Putamen (tissue), 1 donor: ENCODE measurements around the gene AUTS2.
A peak's percentile ranks its signal among the peaks of the same experiment; 100 is the strongest.

Experiments
- DNase-seq: peaks from one replicate; pipeline ENCODE4 v3.0.0-alpha.2; 2016; ENCODE audit warnings: low spot score

AUTS2 gene

DNA sequence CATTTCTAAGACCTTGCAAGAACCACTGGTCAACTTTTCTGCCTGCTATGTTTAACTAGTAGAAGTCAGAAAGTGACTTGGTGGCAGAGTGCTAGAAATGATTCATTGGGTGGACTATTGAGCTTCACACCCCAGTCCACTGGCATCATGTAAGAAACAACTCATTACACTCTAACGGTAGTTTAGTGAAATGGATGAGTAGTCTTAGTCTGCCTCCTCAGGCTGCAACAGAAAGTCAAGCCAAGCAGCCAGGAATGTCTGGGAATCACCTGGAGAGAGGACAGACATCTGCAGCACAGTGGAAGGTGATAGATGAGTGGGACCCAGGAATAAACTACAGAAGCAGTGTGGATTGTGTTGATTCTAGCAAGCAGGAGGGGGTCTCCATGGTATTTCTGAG lies 125.4 kb downstream of the AUTS2 start:
- DNase-seq: no peak

DNA sequence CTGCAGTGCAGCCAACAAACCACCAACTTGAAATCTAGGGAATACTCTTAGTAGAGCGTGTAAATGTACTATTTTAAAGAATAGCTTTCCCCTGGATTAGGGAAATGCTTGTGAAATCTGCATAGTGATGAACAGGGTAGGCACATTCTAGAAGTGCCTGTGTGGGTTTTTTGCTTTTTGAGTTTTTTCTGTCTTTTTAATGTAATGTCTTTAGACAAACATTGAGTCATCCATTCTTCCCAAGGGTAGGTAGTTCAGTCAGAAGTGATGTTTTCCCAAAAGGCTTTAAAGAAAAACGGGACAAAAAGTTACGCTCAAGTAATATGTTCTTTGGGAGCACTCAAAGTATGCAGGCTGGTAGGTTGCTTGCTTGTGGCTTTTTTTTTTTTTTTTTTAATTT lies 130.0 kb downstream of the AUTS2 start:
- peak; percentile 65 for DNase-seq

DNA sequence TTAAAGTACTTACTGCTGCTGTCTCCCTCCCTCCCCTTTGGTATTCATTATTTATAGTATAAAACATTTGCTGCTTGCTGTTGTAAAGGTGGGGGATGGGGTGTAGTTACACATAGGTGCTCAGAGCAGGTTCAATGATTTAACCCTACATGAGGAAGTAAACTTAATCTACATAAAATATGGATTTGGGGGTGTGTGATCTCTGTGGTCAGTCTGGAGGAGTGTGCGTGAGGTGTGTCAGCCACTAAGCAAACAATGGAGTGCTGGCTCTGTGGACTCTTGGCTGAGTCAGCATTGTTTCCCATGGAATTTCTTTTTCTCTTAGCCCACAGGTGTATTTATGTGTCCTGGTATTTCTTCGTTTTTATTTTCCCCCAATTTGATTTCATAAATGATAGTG lies 133.9 kb downstream of the AUTS2 start:
- no peak for DNase-seq

DNA sequence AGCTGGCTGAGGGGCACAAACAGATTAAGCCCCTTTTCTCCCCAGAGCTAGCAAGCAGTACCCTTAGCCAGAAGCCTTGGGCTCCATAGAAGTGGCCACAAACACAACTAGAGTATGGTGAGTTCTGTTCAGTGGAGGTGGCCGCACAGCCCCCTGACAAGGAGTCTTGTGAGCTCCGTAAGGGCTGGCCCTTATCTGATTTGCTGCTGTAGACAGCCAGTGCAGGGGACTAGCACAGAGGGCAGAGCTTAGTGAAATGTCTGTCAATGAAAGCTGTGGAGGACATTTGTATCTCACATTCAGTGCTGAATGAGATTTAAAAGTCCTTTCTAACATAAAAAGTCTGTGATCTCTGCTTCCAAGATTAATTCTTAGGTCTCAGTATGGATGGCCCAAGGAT lies 137.3 kb downstream of the AUTS2 start:
- DNase-seq: no peak

DNA sequence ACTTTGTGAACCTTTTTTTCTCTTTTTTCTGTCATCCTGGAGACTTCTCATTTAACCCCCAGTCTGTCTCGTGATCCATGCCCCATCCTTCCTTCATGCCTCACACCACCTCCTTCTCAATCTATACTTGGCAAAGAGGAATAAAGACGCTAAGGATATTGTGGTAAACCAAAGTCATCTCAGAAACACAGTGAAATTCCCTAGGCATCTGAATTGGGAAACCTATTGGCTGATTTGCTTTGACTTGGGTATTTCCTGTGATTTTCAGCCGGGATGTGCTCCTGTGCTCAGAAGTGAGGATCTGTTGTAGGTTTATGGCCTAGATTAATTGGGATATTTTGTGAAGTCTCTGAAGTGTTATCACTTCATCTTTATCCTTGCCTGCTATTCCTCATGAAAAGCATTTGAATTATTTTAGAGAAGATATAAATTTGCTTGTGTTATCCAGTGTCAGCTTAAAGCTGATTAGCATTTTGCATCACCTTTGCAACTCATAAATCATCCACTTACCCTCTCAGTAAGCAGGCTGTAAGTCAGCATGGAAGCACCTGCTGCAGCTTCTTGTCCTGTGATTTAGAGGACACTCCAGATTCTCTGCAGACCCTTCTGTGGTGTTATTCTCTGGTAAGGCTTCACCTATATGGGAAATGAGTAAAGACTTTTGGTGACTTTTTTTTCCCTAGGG lies 138.0 kb downstream of the AUTS2 start:
- DNase-seq: no peak

DNA sequence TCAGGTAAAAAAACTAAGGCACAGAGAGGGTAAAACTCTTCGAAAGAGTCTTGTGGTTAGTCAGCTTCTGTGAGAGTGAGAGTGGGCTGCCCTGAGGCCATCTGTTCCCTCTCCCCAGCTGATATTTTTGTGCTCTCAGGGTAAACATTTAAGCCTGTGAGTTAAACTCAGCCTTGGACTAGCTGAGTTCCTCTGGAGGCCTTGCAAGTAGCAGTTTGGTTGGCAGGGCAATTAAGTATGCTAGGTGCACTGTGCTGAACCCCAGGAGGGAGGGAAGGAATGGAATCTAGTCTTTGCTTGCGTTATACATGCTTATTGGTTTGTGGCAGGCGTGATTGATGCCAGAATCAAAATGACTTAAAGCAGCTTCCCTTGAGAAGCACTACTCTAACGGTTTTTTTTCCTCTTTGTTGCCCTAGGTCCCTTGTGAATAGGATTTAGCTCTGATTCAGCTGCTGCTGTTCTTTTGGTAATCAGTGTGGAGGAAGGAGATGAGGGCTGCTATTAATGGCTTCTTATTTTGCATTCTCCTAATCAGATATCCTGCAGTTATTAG lies 140.2 kb downstream of the AUTS2 start:
- peak; percentile 26 for DNase-seq

DNA sequence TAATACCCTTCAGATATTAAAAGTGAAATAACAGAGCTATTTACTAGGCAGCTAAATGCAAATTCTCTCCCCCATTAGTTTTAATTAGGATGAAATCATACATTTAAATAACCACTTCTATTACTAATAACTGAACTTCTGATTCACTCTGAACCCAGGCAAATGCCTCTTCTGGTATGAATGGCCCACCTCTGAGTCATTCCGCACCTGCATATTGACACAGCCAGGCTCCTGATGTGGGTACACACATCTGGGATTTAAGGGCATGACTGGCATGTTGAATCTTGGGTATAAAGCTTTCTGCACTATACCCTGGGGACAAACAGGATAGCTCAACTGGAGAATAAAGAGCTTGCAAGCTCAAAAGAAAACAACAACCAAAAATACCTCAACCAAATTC lies 140.9 kb downstream of the AUTS2 start:
- DNase-seq: no peak

DNA sequence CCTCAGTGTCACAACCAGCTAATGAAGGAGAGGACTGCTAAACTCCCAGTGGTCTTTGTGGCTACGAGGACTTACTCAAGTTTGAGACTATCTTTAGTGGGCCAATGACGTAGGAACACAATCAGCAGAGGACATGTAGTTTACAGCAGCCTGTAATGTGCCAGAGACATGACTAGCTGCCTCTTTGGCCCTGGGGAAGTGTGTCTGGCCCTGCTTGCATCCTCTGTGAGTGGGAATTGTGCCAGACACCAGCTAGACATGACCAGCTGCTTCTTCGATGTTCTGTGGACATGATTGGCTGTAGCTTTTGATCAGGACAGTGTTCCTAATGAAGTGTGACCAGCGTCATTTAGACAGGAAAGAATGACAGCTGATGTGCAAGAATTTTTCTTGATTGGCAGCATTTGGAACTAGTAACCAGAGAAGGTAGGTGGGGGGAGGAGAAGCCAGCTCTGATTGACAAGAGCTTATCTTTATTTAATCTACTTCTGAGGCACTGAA lies 141.7 kb downstream of the AUTS2 start:
- peak; percentile 59 for DNase-seq

DNA sequence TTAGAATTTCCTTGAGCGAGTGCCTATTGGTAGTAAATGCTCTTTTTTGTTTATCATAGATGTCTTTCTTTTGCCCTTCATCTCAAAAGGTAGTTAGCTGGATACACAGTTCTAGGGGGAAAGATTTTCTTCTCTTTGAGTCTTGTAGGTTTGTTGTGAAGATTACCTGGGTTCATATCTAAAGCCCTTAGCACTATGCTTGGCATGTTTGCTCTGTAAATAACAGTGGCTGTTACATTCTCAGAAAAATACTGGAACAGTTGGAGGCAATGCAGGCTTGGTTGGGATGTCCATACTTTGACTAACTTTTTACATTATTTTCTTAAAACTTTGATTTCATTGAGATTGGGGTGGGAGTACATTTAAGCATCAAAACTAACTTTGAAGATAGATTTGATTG lies 144.0 kb downstream of the AUTS2 start:
- DNase-seq: no peak

DNA sequence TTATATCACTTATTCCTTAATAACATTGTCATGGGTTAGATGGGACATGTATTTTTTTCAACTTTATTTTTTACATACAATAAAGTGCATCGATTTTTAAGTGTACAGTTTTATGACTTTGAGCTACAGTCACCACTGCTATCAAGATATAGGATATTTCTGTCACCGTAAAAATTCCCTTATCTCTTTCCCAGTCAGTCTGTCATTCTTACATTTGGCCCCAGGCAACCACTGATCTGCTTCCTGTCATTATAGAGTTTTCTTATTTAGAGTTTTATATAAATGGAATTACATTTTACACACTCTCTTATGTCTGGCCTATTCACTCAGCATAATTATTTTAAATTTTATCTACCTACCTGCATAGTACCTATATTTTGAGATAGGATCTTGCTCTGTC lies 145.2 kb downstream of the AUTS2 start:
- no peak for DNase-seq

DNA sequence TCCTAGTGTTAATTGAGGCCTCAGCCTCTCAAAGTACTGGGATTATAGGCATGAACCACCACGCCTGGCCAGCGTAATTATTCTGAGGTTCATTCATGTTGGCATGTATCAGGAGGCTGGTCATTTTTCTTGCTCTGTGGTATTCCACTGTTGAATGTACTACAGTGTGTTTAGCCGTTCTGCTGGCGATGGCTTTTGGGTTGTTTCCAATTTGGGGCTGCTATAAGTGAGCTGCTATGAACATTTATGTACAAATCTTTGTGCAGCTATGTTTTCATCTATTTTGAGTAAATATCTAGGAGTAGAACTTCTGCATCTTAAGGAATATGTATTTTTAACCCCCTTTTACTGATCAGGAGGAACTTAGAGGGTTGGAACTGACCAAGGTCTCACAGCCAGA lies 145.8 kb downstream of the AUTS2 start:
- DNase-seq: no peak

DNA sequence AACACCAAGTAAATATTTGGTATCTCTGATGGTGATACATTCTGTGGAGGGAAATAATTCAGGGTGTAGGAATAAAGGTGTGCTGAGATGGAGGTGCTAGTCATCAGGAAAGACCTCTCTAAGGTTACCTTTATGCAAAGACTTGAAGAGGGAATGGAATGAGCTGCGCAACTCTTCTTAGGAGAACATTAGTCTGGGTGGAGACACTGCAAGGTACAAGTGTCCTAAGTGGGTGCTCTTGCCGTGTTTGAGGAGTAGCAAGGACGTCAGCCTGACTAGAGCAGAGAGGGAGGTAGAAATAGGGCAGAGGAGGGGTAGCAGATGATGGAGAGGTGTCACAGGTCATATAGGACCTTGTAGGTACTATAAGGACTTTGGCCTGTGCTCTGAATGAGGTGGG lies 148.1 kb downstream of the AUTS2 start:
- no peak for DNase-seq

DNA sequence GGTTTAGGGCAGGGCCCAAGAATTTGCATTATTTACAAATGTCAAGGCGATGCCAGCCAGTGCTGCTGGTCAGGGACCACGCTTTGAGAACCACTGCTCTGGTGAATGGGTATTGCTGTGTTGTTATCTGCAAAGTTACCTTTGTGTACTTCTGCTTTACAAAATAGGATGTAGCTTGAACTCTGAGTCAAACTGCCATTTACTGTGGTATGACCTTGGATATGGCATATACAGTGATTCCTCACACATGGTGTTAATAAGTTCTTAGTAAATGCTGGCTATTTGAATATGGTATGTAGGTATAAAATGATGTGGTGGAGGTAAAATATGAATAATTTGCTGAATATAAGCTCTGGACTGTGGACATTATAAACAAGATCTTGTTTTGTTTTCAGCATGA lies 148.9 kb downstream of the AUTS2 start:
- DNase-seq: no peak

DNA sequence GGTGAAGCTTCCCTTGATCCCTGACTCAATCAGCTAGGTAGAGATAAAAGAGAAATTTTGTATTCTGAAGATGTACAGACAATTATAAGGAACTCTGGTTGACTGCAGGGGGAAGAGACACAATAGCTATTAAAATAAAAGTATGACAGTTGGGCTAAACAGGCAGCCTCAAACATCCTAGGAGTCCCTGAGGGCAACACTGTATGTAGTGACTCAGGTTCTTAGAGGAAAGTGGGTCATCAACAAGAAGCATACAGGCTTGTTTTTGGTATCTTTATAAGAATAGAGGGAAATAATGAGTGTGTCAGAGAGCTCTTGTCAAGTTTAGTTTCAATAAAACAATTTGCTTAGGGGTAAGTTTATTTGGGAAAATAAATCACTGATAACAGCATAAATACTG lies 150.3 kb downstream of the AUTS2 start:
- DNase-seq: no peak

DNA sequence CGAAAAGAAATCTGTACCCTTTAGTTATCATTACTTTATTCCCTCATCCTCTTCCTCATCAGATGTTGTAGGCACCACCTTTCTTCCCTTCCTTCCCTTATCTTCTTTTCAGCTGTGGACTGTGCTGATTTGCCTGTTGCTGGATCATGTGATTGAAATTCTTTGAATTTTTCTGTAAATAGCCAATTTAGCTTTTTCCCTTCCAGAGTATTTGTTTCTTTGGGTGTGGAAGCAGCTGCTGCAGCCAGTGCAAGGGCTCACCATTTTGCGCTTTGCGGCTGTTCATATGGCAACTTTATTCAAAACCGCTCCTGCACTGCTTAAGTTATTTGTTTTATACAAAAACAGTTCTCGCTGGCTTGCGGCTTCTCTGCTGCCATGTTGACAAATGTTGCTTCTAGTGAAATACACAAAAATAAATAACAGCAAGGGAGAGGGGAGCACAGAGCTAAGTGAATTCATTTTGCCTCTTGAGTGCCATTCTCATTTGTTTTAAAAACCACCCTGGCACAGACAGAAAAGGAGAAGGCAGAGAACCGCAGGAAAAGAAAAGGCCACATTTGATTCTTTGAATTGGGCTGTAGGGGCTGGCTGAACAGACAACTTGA lies 151.2 kb downstream of the AUTS2 start:
- DNase-seq: no peak

DNA sequence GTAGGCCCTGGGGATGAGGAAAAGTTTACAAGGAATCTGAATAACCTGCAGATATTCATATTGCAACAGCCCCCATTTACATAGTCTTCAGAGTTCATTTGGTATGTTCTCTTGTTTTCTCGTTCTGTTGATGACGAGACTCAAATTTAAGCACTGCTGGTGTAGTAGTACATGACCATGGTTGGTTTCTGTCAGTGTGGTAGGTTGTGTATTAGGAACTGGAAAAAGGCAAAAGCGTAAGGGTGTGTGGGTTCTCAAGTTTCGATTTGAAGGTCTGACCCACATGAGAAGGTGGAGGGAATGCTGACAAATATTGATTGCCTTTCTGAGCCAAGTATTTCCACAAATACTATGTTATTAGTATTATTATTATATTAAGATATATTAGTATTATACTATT lies 151.7 kb downstream of the AUTS2 start:
- no peak for DNase-seq

DNA sequence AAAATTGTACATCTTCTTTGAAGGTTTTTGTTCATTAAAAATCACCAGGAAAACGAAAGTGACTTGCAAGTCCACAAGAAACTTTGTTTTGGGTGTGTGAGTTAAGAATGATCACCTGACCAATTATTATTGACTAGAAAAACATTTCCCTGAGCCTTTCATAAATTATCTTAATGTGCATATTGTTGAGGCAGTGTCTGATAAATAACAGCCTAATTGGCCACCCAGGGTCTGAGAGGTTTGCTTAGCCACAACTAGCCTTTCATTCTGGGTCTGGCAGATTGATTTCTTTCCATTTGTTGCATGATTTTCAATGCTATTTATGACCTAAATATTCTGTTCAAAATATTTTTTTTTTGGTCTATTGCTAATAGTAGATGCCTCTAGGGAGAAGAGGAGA lies 152.8 kb downstream of the AUTS2 start:
- DNase-seq: no peak

DNA sequence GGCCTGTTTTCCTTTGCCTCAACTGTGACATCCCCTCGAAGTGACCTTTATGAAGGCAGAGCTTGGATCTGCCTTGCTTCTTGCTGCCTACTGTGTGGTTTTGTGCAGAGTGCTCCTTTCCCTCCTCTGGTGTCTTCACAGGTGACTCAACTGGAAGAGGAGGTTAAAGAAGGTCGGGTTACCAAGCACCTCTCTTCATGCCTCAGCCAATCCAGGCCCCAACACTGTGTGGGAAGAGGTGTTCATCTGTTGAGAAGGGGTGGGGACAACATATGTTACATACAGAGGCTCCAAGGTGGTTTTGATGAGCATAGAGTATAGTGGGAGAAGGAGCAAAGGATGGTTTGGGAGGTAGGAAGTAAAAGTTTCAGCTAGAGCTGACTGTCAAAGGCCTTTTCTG lies 155.7 kb downstream of the AUTS2 start:
- DNase-seq: no peak

DNA sequence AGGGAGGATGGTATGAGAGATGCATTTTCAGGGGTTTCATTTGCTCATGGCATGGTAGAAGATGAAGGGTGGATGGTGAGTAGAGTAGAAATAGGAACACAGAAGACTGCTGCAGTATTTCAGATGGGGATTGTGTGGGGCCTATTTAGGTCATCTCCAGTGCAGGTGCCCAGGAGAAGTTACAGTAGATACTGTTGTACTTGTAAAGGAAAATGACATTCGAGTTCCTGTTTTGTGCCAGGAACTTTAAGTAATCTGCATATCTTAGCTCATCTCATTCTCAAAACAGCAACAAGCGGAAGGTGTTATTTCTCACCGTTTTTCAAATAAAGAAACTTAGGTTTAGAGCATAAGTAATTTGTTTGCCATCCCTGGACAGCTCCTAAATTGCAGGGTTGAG lies 156.2 kb downstream of the AUTS2 start:
- DNase-seq: no peak

DNA sequence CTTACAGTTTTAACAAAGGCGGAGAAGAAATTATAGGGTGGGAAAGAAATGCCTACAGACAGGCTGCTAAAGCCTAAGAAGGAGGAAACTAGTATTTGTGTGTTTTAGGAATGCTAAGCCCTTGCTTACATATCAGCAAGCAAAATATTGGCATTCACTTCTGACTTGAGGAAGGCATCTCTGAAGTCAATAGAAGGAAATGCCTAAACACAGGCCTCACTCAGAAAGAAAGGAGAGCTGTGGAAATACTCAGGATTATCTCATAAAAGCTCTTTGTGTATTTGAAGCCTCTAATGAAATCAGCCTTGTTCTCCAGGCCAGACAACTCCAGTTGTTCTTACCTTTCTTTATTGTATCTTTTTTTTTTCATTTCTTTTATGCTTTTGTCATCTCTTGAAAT lies 158.0 kb downstream of the AUTS2 start:
- no peak for DNase-seq

DNA sequence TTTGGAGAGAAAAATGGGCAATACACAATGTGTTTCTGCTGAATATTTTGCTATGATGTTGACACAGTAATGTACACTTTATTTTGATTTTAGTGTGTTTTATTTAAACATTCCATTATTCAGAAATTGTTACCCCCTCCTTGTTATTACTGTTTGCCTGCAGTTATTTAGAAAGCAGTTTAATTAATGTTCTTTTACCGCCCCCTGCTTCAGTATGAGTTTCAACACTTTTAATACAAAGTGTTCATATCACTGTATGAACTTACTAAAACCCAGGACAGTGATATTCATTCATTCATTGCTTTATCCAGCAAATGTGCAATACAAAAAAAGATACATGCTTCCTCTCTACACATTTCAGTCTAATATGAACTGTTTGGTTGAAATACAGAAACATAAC lies 159.3 kb downstream of the AUTS2 start:
- no peak for DNase-seq

DNA sequence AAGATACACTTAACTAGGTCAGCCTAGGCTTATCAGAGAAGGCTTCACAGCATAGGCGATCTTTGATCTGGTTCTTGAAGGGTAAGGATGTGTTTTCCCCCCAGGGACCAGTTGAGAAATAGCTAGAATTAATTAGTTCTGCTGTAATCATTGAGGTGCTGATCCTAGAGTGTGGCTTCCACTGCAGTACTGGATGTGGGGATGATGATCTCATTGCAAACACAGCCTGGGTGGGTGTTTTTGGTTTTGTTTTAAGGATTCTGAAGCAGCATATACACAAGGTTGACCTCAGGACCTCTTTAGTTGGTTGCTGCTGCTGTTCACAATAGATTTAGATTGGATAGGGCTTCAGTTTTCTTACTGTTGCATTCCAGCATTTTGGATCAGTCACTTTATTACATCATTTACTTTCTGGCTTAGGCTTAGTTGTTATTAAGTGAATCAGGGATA lies 159.7 kb downstream of the AUTS2 start:
- no peak for DNase-seq

DNA sequence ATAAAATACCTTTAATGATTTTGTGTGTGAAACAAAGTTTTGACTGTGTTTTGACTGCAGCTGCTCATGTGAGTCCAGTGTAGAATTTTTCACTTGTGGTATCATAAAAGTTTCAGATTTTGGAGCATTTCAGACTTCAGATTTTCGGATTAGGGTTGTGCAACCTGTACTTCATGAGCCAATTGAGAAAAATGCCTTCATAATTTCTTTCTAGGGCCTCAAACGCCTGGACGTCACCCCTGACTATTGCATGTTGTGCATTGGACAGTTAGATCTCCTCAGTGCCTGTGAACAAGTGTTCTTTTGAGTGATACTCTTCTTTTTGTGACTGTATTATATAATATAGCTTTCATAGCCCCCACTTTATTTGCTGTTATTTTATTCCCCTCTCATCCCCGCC lies 161.1 kb downstream of the AUTS2 start:
- DNase-seq: no peak
